Neural progenitor cell (in vitro differentiated cells): ENCODE results near the gene CRMP1.

Experiments
- EZH2phosphoT487 ChIP-seq: fragments of 200-600 bp; sonication (generic); IDR thresholded peaks from 2 replicates; pipeline ENCODE4 v1.6.1; 2017; ENCODE audit warnings: antibody characterized with exemption
- TF ChIP-seq, protein P1 (sequence below): fragments of 200-600 bp; sonication (generic); IDR thresholded peaks from 2 replicates; pipeline ENCODE4 v1.5.1; 2017; ENCODE audit warnings: antibody characterized with exemption, mild to moderate bottlenecking

- TF ChIP-seq, protein P1, sequence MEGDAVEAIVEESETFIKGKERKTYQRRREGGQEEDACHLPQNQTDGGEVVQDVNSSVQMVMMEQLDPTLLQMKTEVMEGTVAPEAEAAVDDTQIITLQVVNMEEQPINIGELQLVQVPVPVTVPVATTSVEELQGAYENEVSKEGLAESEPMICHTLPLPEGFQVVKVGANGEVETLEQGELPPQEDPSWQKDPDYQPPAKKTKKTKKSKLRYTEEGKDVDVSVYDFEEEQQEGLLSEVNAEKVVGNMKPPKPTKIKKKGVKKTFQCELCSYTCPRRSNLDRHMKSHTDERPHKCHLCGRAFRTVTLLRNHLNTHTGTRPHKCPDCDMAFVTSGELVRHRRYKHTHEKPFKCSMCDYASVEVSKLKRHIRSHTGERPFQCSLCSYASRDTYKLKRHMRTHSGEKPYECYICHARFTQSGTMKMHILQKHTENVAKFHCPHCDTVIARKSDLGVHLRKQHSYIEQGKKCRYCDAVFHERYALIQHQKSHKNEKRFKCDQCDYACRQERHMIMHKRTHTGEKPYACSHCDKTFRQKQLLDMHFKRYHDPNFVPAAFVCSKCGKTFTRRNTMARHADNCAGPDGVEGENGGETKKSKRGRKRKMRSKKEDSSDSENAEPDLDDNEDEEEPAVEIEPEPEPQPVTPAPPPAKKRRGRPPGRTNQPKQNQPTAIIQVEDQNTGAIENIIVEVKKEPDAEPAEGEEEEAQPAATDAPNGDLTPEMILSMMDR, result no peak
- TF ChIP-seq EZH2phosphoT487, result no peak
Measured at GRCh38 chr4:5810151-5810550, 82.7 kb downstream of the CRMP1 start.
